Myocyte (in vitro differentiated cells): ENCODE measurements around the gene FAM120A. TPM values are rescaled to one million over a fixed set of nuclear protein-coding genes. Genes with fewer than 3 reads are reported as not detected.
A peak's percentile ranks its signal among the peaks of the same experiment; 100 is the strongest.
"Not testable (repeated sequence)": the region's sequence is repeated elsewhere in the genome, so short reads cannot be mapped to it uniquely, and the experiment has no call there.

Experiments used
- DNase-seq: peaks from one replicate; pipeline ENCODE4 v3.0.0-alpha.2; 2012; ENCODE audit warnings: low read depth
- polyA plus RNA-seq: library from polyadenylated mRNA; unstranded; fragments of >200 nt; gene quantifications from one replicate; pipeline ENCODE4 v1.2.1, GENCODE V29; 2012; ENCODE audit warnings: missing spikeins
- total RNA-seq: library from RNA; depleted of rRNA; stranded (reverse); fragments of >200 nt; gene quantifications from 2 replicates; pipeline ENCODE4 v1.2.3, GENCODE V29; 2014

The FAM120A gene, protein sequence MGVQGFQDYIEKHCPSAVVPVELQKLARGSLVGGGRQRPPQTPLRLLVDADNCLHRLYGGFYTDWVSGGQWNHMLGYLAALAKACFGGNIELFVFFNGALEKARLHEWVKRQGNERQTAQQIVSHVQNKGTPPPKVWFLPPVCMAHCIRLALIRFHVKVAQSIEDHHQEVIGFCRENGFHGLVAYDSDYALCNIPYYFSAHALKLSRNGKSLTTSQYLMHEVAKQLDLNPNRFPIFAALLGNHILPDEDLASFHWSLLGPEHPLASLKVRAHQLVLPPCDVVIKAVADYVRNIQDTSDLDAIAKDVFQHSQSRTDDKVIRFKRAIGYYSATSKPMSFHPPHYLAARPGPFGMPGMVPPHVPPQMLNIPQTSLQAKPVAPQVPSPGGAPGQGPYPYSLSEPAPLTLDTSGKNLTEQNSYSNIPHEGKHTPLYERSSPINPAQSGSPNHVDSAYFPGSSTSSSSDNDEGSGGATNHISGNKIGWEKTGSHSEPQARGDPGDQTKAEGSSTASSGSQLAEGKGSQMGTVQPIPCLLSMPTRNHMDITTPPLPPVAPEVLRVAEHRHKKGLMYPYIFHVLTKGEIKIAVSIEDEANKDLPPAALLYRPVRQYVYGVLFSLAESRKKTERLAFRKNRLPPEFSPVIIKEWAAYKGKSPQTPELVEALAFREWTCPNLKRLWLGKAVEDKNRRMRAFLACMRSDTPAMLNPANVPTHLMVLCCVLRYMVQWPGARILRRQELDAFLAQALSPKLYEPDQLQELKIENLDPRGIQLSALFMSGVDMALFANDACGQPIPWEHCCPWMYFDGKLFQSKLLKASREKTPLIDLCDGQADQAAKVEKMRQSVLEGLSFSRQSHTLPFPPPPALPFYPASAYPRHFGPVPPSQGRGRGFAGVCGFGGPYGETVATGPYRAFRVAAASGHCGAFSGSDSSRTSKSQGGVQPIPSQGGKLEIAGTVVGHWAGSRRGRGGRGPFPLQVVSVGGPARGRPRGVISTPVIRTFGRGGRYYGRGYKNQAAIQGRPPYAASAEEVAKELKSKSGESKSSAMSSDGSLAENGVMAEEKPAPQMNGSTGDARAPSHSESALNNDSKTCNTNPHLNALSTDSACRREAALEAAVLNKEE
- total RNA-seq: 83.1 and 93.3 TPM in 2 replicates
- polyA plus RNA-seq: 68.1 TPM

DNA sequence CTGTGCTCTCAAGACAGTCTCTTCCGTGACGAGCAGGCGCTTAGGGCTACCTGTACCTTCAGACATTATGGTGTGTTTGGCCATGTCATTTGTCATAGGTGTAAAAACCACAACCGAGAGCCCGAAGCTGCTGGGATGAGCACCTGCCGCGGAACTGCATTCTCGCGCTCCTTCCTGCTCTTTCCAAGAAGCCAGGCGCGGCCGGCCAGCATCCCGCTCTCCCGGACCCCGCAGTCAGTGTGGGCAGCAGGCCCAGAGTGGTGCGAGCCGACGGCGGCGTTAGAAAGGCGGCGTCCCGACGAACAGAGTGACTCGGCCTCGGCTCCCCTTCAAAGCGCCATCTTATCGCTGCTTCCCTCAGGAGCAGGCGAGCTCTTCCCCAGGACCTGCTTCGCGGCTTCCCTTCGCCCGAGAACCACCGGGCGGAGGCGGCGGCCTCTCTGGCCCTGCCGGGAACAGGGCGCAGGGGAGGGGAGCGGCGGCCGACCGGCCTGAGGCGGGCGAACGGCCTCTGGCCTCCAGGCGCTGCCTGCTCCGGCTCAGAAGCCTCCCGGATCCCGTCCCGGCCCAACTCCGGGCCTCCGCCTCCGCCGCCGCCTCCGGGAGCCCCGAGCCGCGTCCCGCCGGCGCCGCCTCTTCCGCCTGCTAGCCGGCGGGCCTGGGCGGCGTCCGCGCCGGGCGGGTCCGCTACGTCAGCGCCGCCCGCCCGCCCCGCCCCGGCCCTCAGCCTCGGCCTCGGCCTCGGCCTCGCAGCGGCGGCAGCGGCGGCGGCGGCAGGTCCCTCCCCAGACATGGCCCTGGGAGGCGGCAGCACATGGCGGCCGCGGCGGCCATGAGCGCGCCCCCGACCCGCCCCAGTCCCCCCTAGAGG lies at the start of gene FAM120A:
TSS of gene FAM120A (plus strand) at position 741 of the 871 bp plus-strand sequence. CDS start 231 bp downstream, outside the sequence.
- peak; percentile 83 for DNase-seq

DNA sequence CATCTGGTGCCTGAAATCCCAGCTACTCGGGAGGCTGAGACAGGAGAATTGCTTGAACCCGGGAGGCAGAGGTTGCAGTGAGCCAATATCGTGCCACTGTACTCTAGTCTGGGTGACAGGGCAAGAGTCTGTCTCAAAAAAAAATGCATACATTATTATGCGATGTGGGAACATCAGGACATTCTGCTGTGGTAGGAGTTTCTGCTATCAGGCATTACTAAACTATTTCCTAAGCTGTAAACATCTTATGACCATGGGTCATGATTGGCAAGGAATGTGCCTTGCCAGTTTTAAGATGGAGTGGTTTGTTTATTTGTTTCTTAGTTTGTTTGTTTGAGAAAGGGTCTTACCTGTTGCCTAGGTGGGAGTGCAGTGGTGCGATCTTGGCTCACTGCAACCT lies 45.1 kb upstream of the FAM120A start:
- no peak for DNase-seq

DNA sequence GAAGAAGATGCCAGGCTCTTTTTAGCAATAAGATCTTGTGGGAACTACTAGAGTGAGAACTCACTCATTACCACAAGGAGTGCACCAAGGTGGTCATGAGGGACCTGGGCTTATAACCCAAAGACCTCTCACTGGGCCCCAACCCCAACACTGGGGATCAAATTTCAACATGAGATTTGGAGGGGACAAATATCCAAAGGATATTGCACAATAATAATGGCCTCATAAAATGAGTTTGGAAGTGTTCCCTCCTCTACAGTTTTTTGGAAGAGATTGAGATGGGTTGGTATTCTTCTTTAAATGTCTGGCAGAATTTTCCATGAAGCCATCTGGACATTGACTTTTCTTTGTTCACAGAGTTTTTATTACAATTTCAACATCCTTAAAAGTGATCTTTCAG lies 38.0 kb upstream of the FAM120A start:
- no peak for DNase-seq

DNA sequence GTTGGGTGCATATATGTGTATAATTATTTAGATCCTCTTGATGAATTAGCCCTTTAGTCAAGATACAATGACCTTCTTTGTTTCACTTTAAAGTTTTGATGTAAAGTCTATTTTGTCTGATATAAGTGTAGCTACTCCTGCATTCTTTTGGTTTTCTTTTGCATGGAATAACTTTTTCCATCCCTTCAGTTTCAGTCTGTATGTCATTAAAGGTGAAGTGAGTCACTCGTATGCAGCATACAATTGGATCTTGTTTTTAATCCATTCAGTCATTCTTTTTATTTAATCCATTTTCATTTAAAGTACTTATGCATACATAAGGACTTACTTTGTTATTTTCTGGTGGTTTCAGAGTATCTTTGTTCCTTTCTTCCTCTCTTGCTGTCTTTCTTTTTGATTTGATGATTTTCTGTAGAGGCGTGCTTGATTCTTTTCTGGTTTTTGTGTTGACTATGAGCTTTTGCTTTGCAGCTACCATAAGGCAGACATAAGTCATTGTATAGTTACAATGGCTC lies 36.3 kb upstream of the FAM120A start:
- no peak for DNase-seq

DNA sequence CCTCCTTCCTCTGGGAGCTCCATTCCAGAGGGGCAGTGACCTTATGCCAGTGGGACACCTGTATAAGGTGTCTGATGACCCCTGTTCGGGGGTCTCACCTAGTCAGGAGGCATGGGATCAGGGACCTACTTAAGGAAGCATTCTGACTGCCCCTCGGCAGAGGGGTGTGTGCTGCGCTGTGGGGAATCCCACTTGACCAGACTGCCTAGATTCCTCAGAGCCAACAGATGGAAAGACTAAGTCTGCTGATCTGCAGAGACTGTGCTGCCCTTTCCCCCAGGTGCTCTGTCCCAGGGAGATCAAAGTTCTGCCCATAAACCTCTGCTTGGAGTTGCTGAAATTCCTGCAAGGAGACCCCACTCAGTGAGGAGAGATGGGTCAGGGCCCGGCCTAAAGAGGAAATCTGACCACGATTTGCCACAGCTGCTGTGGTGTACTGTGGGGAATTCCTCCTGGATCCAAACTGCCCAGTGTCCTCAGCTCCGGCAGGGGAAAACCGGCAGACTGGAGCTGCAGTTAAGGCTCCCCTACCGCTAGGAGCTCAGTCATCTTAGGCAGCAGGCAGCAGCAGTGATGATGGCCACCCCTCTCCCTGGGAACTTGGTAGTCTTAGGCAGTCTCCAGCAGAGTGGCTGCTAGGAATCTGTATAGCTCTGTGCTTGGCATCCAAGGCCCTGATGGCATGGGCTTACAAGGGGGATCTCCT lies 34.8 kb upstream of the FAM120A start:
- no peak for DNase-seq

DNA sequence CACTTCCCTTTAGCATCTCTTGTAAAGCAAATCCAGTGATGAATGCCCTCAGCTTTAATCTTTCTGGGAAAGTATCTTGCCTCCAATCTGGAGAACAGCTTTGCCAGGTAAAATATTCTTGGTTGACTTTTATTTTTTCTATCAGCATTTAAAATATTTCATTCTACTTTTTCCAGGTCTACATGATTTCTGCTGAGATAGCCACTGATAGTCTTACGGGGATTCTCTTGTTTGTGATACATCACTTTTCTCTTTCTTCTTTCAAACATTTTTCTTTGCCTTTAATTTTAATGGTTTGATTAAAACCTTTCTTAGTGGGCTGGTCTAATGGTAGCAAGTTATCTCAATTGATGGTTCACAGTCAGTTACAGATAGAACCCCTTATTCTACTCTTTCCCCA lies 33.9 kb upstream of the FAM120A start:
- no peak for DNase-seq

DNA sequence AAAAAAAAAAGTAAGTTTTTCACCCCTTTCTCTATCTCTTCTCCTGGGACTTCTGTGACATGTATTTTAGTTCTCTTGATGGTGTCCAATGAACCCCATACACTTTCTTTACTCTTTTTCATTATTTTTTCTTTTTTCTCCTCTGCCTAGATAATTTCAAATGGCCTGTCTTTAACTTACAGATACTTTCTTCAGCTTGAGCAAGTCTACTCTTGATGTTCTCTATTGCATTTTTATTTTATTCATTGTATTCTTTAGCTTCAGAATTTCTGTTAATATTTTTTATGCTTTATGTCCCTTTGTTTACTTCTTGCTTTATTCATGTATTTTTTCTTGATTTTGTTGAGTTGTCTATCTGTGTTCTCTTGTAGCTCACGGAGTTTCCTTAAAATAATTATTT lies 32.5 kb upstream of the FAM120A start:
- no peak for DNase-seq

DNA sequence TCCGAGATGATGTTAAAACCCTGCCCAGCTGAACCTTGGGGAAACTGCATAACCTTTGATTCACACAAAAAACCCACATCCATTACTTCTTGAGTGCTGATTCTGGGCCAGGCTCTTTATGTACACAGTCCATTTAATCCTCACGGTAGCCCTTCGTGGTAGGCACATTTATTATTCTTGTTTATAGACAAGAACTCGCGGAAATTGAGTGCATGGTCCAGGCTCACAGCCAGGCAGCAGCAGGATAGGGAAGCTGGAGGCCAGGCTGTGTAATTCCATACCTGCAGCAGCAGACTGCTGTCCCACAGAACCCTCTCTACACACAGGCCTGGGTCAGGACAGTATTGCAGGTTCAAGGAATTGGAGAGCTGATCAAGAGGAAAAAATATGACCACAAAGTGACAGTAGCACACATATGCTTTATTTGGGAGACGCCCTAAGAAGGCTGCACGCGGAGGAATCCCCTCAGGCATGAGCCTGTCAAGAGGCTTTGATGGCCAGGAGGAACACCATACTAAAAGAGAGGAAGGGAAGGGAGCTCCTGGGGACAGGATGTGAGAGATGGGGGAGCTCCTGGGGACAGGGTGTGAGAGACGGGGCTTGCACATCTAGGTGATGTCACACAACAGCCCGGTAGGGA lies 28.4 kb upstream of the FAM120A start:
- no peak for DNase-seq

DNA sequence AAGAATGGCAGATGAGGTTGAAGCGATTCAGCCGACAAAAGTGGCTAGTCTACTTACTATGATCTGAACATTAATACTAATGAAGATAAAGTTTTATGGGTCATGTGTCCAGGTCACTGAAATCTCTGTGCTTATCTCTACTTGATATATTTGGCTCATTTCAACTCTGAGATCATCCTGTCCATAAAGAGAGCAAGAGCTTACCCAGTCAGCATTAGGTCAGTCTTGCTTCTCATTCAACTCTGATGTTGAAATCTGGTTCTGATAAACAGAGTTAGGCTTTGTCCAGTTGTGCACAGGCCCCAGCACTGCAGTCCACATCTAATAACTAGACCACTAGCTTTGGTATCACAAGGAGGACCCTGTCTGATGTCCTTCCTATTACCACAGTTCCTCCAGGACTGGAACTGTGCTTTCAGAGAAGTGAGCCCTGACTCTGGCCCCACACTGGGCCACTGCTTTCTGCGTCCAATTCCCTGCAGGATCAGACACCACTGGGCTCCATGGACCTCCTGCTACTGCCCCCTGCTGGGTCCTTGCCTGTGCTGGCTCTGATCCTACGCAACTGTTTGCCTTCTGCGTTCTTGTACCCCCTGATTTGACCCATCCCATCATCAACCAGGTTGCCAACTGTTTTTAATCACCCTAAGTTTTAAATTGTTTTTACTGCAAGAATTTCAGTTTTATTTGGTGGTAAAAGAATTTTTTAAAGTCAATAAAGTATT lies 23.7 kb upstream of the FAM120A start:
- no peak for DNase-seq

DNA sequence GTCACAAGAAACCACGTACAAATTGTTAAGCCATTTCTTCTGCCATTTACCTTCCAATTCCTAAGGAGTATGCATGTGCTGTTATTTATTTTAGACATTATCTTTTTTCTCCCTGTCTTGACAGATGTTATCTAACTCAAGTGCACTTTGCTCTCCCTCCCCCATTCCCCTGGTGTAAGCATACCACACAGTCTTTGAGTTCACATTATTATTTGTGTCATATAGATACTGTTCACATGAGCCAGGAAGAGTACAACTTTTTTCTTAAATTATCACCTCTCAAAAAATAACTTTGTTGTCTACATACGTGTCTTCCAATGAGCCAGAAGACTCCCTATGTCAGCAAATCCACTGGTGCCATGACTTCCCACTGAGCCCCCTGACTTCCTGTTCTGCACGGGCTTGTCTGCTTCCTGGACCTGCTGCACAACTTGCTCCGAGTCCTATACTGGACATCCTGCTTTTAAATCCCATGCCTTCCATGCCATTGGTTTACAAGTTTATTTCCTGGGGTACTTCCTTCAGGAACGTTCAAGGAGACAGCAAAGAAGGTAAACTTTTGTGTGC lies 19.9 kb upstream of the FAM120A start:
- no peak for DNase-seq

DNA sequence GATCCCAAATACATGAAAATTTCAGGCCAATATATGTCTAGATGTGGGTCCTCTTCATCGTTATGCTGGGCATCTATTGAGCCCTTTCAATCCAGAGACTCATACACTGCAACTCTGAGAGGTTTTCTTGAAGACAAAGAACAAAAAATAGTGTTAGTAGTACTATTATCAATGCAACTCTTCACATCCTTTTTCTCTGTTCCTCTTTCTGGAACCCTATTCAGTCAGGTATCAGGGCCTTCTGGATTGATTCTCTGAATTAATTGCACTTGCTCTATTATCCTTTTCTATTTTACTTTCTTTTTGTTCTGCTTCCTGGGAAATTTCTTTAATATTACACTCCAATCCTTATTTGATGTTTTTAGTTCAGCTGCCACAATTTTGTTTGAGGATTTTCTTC lies 18.5 kb upstream of the FAM120A start:
- no peak for DNase-seq

DNA sequence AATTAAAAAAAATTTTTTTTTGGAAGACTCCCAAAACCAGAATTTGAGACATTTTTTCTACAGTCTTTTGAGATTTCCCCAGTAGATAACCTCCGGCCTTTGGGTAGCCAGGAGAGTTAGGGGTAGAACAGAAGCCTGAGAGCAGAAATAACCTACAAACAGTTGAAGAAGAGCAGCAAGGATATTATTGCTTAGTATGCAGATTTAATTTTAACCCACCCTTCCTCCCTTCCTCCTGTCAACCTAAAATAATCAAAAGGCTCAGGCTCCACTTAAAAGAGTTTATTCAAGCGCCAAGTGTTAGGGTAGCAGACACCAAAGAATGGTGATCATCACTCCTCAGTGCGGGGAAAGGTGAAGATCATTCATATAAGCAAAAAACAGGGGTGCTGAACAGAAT lies 17.4 kb upstream of the FAM120A start:
- no peak for DNase-seq

DNA sequence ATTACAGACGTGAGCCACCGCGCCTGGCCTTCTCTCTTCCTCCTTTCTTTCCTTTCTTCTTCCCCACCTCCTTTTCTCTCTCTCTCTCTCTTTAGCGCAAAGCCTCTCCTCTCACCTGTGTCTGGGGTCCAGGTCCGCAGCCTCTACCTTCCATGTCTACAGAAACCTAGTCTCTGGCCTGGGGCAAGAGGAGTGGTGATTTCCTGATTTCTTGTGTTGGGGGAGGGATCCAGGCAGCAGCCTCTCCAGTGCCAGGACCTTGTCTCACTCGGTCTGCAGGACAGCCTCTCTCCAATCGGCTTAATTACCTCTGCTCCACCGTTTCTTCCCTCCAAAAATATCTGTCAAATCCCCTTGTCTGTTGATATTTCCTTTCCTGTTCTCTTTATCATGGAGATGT lies 16.1 kb upstream of the FAM120A start:
- DNase-seq: no peak

DNA sequence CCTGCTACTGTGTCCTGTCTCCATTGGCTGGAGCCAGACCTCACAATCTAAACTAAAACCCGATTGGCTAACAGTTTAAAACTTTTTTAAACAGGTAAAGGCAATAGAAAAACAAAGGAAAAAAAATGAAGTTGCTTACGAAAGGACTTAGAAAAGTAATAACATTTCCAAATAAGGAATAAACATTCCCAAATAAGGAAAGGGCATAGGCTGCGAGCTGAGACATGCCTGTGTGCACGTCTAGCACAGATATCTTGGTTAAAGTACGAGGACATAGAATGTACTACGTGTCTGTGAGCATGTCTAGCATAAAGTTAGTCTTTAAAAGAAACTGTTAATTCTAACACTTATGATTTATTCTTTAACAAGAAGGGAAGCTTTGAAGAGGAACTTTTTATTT lies 15.3 kb upstream of the FAM120A start:
- no peak for DNase-seq

DNA sequence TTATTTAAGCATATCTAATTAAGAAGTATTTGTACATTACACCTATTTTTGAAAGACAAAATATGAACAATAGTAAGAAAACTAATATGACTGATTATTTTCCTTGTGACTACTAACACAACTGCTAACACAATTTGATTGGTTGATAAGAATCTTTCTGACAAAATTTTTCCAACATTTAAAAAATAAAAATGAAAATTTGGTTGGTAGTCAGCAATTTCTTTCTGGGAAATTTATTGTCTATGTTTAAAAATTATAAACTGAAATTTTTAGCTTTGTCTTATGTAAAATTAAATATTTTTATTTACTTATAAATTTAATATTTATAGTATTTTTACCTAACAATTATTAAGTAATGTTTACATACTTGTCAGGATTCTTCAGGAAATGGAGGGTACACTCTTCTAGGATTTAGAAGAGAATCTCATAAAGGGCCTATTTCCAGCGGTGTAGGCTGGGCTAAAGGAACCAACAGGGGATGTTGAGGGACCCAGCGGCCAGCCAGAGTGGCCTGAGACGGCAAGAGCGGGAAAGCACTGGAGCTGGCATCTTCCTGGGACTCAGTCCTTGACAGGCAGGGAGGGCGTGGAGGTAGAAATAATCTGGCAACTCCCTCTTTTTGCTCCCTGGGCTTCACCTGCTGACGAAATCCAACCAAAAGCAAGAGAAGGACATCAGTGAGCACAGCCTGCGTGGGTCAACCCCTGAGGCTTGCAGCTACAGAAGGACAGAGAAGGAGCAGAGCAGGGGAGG lies 14.7 kb upstream of the FAM120A start:
- DNase-seq: no peak

DNA sequence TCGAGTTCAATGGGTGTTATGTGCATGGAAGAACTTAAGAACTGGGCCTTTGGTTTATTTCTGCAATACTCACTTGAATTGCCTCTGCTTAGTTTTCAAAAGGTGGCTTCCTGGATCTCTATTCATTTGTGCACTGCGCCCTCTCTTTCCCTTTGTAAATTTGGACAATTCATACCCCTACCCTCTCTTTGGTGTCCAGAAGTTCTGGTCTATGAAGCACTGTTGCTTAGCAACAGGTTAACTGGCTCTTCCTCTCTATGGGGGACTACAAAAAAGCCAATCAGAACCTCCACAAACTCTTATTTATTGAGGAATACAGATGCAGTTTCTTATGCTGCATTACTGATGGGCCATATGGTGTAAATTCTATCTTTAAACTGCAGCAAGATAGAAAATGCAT lies 13.5 kb upstream of the FAM120A start:
- DNase-seq: no peak

DNA sequence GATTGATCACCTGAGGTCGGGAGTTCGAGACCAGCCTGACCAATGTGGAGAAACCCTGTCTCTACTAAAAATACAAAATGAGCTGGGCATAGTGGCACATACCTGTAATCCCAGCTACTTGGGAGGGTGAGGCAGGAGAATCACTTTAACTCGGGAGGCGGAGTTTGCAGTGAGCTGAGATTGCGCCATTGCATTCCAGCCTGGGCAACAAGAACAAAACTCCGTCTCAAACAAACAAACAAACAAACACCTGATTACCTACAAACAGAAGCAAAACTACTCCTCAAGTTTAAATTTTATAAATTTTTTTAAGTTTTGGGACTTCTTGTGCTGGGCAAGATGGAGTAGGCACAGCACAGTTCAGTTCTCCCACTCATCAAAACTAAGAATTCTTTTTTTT lies 12.2 kb upstream of the FAM120A start:
- not testable (repeated sequence) for DNase-seq
